DMS79 treated with DMSO at 0.1 percent for 48 hours (cell line): Measurements from ENCODE around the gene ANO6.
"Not testable (repeated sequence)": the region's sequence is repeated elsewhere in the genome, so short reads cannot be mapped to it uniquely, and the experiment has no call there.

Experiments
- DNase-seq: peaks from one replicate; lab custom pipeline; 2025; lab: John Stamatoyannopoulos, UW

ANO6 gene, protein sequence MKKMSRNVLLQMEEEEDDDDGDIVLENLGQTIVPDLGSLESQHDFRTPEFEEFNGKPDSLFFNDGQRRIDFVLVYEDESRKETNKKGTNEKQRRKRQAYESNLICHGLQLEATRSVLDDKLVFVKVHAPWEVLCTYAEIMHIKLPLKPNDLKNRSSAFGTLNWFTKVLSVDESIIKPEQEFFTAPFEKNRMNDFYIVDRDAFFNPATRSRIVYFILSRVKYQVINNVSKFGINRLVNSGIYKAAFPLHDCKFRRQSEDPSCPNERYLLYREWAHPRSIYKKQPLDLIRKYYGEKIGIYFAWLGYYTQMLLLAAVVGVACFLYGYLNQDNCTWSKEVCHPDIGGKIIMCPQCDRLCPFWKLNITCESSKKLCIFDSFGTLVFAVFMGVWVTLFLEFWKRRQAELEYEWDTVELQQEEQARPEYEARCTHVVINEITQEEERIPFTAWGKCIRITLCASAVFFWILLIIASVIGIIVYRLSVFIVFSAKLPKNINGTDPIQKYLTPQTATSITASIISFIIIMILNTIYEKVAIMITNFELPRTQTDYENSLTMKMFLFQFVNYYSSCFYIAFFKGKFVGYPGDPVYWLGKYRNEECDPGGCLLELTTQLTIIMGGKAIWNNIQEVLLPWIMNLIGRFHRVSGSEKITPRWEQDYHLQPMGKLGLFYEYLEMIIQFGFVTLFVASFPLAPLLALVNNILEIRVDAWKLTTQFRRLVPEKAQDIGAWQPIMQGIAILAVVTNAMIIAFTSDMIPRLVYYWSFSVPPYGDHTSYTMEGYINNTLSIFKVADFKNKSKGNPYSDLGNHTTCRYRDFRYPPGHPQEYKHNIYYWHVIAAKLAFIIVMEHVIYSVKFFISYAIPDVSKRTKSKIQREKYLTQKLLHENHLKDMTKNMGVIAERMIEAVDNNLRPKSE

DNA sequence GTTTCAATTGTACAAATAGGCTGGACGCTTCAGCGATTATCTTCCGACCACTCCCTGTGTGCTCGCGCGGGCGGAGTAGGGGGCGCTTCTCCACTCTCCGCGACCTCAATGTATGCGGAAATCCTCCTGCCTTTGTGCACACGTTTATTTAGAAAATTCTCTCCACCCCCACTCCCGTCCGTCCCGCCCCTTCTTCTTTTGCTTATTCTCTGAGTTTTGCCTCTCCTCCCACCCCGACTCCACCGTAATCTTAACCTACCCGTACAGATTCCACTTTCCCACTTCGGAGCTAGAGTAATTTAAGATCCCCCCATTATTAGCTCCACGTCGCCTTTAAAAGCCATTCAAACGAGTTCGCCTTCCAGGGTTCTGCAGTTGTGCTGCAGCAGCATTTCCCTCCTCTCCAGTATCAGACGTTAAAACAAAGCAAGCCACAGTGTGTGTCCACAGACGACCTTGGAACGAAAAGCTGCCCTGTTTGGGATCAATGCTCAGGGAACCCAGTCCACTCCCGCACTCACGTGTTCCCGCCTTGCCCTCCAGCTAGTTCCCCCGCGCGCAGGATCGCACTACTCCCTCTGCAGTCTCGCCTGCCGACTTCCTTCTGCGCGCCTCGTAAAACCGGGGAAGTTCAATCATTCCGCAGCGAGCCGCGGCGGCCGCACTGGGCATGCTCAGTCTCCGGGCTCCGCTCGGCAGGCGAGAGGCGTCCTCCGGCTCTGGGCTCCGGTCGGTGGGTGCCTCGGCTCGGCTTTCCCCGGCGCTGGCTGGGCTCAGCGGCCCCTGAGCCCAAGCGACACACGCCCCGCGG, at the start of gene ANO6:
ANO6 (plus strand) TSS at position 677 of the 811 bp plus-strand sequence. CDS start 227 bp downstream, outside the sequence.
- DNase-seq = peak; percentile 83

DNA sequence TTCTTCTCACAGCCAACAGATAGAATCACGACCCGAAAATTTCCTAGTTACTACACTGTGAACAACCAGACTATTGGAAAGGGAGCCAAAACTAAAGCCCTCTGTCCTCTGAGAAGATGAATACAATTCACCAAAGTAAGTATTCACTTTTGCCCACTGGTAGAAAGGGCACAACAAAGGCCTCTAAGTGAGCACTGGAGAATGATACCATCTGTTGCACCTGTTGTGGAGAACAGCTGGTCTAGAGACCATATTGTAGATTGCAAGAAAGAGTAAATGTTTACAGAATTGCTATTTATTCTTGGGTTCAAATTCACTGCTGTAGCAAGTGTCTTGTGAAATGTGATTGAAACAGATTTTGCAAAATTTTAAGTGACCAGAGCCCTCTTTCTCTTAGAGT, 46.9 kb upstream of the ANO6 start:
- DNase-seq = no peak

DNA sequence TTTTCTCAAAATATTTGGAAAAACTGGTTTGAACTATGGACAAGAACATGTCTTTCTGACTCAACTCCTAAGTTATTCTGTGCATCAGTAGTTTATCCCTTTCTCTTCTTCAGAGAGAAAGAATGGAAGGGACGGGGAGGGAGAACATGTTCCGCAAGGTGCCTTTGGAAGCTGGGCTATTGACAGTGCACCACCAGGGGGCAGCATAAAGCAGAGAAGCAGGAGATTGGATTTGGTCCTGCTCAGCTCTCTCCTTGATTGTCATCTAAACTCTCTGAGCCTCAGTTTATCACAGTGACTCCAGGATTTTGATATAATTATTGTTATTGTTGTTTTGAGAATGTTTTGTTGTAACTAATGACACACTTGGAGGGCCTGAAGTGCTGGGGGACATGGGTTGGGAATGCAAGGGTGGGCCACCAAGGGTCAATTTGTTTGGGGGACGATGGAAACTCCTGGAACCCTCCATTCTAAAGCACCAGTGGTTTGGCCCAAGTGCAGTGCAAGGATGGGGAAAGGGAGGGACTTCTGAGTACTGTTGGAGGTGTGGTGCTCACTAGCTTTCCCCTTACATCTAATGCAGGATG, 45.3 kb upstream of the ANO6 start:
- DNase-seq = peak; percentile 21

DNA sequence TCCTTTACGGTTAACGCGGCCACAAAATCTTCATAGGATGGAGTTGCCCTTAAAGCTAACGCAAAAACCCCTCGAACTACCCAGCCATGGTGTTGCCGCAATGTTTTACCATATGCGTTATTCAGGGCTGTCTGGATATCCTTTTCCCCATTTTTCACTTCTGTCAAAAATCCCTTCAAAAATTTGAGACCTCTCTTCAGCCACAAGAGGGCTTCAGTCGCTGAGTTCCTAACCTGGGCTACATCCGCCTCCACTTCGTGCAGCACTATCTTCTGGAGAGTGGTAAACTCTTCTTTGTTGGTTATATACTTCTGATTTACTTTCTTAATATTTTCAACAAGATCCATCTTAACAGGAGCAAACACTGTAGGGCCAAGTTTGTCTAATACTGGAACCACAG, 42.6 kb upstream of the ANO6 start:
- not testable (repeated sequence) for DNase-seq

DNA sequence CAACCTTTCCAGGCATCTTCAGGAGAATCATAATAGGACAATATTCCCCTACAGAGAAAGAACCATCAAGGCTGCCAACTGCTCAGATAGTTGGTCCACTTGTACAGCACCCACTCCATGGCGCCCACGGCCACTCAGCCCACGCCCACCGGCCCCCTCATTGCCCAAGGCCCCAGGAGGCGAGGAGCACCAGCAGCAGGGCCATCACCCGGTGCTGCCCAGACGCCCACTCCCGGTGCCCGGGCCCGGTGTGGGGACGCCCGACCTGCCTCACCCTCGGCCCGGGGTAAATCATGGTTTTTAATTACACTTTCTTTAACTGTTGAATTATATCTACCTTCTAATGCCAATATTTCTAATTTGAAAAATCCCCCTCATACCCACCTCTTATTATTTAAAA, 41.3 kb upstream of the ANO6 start:
- DNase-seq = no peak

DNA sequence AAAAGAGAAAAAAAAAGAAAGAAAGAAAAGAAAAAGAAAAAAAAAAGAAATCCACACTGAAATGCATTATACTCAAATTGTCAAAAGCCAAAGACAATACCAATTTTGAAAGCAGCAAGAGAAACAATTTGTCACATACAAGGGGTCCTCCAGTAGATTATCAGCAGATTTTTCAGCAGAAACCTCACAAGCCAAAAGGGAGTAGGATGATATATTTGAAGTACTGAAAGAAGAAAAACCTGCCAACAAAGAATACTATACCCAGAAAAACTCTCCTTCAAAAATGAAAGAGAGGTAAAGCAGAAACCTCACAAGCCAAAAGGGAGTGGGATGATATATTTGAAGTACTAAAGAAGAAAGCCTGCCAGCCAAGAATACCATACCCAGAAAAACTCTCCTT, 37.1 kb upstream of the ANO6 start:
- no peak for DNase-seq

DNA sequence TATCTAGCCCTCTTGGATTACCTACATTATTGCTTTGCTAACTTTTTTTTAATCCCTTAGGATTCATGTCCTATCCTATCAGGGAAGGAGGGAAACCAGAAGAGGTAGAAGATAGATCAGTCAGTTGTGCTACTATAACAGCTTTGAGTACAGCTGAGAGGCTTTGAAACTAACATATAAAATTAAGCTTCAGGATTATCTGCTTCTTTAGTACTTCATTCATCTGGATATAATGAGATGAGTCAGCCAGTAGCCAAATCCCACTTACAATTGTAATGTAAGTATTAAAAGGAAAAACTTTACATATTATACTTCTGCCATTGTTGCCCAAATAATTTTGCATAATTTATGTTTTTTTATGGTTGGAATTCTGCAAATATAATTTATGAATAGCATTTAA, 33.4 kb upstream of the ANO6 start:
- DNase-seq = no peak

DNA sequence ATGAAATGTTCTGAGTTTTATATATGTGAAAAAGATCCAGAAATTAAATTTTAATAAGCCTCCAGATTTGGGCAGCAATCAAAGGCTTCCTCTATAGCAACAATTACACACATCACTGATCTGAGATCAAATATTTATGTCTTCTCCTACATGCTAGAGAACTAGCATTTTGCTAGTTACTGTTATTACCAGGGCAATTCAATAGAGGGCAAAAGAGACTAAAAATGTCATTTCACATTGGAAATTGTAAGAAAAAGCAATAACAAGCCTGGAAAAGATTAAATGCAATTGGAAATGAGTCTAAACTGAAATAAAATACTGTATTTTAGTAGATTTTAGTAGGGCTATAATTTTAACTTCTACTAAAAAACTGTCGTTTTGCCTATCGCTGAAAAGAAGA, 32.6 kb upstream of the ANO6 start:
- no peak for DNase-seq

DNA sequence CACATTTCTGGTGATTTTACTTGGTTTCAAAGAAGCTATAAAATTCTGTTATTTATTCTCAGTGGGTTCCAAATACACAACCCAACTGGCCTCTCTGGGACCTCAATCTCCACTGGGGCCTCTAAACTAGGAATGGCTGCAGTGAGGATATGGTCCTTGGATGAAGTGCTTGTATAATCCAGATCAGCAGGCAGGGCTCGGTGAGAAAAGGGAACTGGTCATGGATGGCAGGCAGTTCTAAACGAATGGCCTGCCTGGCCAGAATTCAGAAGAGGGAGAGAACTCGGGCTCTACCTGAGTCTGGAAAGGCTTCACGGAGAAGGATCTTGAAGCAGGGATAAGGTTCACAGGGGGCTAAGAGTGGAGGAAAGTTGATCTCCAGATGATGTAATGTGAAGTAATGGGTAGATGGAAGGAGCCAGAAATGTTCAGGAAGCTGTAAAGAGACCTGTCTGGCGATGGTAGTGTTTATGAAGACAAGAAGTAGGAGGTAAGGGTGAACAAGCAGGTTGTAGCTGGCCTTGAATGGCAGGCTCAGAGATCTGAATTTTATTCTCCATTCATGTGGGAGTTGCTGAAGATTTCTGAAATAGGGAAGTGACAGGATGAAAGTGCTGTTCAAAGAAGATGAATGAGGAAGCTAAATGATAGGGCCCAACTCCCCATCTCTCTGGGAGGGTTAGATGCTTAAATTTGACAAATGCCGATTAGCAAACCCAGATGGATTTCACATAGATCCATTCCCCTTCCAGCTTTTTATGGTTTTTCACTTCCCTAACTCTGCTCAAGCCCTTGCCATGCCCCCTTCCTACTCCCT, 31.5 kb upstream of the ANO6 start:
- no peak for DNase-seq

DNA sequence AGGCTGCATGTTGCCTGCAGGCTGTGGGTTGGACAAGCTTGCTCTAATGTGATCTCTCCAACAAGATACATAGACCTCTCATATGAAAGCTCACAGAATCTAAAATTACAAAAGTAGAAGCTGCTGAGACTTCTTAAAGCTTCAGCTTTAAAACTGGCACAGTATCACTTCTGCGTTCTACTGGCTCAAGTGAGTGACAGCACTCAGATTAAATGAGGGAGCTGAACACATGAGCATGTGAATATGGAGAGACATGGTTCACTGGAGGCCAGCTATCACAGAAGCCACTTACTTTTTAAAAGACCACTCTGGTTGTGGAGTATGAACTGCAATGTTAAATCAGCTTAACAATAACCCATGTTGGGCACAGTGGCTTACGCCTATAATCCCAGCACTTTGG, 29.1 kb upstream of the ANO6 start:
- no peak for DNase-seq

DNA sequence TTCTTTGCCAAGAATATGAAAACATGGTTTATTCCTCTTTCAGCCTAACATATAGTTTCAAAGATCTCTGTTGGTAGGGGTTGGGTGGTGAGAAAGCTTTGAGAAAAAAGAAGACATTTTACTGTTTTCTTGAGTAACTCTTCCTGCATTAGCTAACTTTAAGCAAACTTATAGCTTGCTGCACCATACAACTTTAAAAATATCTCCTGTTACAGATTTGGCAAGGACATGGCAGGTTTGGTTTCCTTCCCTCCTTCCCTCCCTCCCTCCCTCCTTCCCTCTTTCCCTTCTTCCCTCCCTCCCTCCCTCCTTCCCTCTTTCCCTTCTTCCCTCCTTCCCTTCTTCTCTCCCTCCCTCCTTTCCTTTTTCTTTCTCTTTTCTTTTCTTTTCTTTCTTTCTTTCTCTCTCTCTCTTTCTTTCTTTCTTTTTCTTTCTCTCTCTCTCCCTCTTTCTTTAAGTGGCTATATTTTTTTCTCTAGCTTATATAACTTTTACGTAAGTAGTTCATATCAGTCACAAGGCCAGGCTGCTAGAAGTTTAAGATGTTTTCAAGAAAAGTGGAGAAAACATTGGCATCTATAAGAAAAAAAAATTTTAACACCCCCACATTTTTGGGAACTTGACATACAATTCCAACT, 26.0 kb upstream of the ANO6 start:
- no peak for DNase-seq

DNA sequence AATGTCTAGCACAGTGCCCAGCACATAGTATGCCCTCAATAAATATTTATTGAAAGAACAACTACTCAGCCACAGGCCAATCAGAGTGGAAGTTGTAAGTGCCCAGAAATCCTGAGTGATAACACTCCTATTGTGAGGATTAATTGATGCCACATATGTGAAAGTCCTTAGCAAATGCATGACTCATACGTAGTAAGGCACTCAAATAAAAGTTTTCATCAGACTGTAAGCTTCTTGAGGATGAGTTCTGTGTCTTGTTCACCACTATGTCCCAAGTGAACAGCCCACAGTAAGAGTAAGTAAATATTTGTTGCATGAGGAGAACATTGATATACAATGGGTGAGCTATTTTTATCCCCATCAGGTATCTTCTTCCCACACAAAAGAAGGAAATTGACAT, 24.7 kb upstream of the ANO6 start:
- DNase-seq = no peak

DNA sequence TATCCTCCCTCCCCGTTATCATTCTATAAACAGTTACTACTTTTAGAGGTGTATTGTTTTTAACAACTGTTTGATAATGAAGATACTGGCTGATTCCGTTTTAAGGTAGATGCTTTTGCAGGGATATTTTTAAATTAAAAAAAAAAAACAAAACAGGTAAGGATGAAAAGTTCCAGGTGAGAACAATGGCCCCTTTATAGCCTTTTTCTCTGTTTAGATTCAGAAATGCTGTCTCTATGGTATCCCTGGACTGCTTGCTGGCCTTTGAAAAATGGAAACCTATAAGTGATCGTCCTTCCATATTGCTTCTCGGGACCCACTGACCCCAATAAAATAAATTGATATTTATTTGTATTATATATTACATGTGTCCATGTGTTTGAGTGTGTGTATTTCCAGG, 23.2 kb upstream of the ANO6 start:
- no peak for DNase-seq

DNA sequence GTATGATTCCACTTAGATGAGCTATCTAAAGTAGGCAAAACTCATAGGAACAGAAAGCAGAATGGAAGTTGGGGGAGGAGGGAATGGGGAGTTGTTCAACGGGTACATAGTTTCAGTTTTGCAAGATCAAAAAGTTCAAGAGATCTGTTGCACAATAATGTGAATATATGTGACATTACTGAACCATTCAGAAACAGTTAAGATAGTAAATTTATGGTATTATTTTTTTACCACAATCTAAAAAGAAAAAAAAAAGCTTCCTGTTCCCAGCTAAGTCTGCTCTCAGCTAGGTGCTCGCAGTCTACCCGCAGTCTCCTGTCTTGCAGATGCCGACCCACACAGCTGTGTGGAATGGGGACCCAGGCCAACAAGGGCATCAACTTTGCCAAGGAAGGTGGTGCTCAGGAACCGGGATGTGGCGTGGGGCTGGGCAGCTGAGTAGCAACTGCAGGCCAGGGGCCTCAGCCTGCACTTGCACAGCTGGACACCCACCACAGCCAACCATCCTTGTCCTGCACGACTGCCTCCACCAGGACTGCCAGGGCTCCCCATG, 15.3 kb upstream of the ANO6 start:
- DNase-seq = no peak

DNA sequence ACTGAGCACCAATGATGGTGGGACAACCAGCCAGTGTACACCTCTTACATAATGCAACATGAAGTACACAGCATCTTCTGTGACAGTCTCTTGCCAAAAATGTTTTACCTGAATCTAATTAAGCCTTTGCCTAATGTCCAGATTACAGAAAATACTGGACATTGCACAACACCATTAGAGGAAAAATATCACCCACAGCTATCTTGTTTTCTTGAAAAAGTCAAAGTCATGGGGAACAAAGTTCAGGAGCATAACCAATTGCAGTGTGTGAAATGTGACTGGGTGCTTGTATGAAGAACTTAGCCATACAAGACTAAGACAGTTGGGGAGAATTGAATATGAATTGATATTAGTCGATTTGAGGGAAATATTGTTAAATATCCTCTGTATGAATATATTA, 12.1 kb upstream of the ANO6 start:
- no peak for DNase-seq

DNA sequence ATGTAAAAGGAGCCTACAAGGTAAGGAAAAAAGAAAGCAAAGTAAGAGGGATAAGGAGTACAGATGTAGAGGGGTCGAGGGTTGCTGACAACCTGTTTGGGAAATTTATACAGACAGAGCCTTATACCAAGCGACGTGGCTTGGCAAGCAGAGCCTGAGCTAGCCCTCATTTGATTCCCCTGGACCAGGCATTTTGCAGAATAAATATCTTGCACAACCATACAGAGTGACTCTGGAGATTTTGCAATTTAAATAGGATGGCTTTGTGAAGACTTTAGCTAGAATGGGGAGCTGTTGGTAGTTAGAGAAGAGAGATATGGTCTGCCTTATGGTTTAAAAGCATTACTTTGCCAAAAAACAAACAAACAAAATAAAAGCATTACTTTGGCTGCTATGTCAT, 11.1 kb upstream of the ANO6 start:
- DNase-seq = no peak

DNA sequence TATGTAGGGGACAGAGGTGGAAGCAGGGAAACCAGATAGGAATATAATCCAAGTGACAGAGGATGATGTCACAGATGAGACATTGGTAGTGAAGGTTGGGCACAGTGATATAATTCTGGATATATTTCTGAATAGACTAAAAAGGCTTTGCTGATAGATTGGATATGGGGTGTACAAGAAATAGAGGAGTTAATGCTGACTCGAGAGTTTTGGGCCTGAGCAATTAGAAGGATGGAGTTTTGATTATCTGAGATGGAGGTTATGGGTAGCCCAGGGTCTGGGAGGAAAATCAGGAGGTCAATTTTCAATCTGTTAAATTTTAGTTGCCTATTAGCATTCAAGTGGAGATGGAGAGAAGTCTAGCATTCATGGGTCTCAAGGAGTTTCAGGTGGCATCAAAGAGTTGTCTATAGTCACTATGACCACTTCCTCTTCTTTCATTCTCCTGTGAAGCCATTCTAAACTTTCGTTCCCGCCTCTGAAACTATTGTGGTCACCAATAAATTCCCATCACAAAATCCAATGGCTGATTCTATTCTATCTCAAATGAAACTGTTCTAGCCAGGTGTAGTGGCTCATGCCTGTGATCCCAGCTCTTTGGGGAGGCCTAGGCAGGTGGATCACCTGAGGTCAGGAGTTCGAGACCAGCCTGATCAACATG, 10.6 kb upstream of the ANO6 start:
- DNase-seq = no peak

DNA sequence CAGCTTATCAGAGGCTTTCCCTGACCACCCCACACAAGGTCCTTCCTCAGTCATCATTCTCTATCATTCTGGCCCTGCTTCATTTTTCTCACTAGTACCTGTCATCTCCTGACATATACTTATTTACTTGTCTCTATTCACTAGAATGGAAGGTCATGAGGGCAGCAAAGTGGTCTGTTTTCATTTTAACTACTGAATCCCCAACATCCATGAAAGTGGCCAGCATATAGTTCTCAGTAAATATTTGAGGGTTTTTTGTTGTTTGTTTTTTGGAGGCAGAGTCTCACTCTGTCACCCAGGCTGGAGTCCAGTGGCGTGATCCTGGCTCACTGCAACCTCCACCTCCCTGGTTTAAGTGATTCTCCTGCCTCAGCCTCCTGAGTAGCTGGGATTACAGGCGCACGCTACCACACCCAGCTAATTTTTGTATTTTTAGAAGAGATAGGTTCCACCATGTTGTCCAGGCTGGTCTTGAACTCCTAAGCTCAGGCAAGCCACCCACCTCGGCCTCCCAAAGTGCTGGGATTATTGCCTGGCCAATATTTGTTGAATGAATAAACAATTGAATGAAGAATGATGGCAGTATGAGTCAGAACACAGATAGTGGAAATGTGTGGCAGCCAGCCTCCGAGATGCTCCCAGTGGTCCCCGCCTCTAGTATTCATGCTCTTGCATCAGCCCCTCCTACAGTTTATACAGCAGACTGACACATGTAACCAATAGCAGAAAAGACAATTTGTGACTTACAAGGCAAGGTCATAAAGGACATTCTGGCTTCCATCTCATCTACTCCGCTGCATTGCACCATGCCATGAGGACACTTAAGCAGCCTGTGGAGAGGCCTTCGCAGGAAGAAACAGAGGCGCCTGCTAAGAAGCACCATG, 7.0 kb upstream of the ANO6 start:
- DNase-seq = peak; percentile 87

DNA sequence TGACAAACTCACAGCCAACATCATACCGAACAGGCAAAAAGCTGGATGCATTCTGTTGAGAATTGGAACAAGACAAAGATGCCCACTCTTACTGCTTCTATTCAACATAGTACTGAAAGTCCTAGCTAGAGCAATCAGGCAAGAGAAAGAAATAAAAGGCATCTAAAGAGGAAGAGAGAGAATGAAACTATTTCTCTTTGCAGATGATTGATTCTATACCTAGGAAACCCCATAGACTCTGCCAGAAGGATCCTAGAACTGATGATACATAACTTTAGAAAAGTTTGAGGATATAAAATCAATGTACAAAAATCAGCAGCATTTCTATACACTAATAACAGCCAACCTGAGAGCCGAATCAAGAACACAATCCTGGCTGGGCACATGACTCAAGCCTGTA, 6.1 kb upstream of the ANO6 start:
- peak; percentile 74 for DNase-seq
